ENCODE data around the gene CACNA1G. TPM values are rescaled to one million over a fixed set of nuclear protein-coding genes. Genes with fewer than 3 reads are reported as not detected.

Gene CACNA1G
- total and polyA plus RNA-seq, 4 donors: under 0.01 to 0.14 (median 0.01) TPM; not detected in 1

DNA sequence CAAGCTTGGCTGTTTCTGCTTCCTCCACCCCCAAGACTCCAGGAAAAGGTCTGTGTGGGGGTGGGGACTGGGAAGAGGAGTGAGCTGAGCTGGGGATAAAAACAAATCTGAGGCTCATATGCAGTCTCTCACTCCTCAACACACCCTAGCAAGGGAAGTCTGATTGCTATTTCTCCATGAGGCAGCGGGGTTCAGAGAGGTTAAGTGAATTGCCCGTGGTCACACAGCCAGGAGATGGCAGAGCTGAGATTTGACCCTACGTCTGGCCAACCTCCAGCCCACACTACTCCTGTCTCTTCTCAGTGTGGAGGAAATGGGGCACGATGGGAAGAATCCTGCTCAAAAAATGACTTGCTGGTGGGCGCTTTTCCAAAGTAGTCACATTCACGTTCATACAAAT, 69.4 kb downstream of the CACNA1G start:
- DNase-seq (ENCODE audit: low spot score): no peak
- Histone ChIP-seq H3K9me3 (ENCODE audit: control insufficient read depth in 4 of 4, low read length in 3 of 4) (no peaks in the 10 kb centered on the region), H3K27ac (ENCODE audit: low read depth in 1 of 2, low read length in 2 of 2) (no peak overlapping the region), H3K4me3 (ENCODE audit: low read depth in 1 of 3, low read length in 3 of 3) (no peak overlapping the region), H3K27me3 (ENCODE audit: control insufficient read depth in 4 of 4, insufficient read depth in 4 of 4, low read length in 3 of 4) (no peaks in the 10 kb centered on the region), H3K4me1 (ENCODE audit: control insufficient read depth in 4 of 4, insufficient read depth in 4 of 4, low read length in 3 of 4) (peaks cover 5 to 27% (median 15%) of the 10 kb centered on the region in 4 donors), H3K36me3 (ENCODE audit: control insufficient read depth in 4 of 4, insufficient read depth in 3 of 4, low read depth in 1 of 4, low read length in 3 of 4) (no peaks in the 10 kb centered on the region), H3K9ac (ENCODE audit: low read depth in 1 of 2, low read length in 2 of 2) (no peak overlapping the region)
- WGBS: 65% methylated on average over 6 of the region's 6 CpGs
- TF ChIP-seq, protein P1, sequence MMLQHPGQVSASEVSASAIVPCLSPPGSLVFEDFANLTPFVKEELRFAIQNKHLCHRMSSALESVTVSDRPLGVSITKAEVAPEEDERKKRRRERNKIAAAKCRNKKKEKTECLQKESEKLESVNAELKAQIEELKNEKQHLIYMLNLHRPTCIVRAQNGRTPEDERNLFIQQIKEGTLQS (IDR thresholded peaks at IDR 0.05): no peak
- no peak for TF ChIP-seq FOXA1 (IDR thresholded peaks at IDR 0.05)
- TF ChIP-seq, protein P2, sequence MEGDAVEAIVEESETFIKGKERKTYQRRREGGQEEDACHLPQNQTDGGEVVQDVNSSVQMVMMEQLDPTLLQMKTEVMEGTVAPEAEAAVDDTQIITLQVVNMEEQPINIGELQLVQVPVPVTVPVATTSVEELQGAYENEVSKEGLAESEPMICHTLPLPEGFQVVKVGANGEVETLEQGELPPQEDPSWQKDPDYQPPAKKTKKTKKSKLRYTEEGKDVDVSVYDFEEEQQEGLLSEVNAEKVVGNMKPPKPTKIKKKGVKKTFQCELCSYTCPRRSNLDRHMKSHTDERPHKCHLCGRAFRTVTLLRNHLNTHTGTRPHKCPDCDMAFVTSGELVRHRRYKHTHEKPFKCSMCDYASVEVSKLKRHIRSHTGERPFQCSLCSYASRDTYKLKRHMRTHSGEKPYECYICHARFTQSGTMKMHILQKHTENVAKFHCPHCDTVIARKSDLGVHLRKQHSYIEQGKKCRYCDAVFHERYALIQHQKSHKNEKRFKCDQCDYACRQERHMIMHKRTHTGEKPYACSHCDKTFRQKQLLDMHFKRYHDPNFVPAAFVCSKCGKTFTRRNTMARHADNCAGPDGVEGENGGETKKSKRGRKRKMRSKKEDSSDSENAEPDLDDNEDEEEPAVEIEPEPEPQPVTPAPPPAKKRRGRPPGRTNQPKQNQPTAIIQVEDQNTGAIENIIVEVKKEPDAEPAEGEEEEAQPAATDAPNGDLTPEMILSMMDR (IDR thresholded peaks at IDR 0.05; ENCODE audit: low read depth, low read length, missing input control): no peak

DNA sequence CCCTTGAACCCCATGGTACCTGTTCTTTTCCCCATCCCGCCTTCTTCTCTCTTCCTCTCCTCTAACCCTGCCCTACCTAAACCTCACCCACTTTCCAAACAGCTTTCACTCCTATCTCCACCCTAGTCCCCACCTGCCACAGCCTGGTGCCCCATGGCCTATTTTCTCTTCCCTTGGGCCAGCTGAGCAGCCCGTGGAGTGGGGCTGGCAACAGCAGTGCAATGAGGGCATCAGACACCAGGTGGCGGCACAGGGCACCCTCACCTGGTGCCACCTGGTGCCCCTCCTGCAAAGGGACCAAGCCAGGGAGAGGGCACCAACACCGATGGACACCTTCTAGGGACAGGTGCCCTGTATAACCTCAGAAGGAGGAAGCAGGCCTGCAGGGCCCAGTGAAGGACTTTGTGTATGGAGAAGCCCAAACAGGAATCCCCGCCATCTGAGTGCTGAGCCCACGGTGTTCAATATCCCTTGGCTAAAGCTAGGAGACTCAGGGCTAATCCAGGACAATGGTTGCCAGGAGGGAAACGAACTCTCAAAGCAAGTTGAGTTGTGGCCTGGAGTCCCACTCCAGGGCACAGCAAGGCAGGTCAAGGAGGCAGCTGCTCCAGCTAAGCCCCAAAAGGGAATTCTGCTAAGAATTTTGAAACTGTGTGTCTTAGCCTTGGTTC, 70.1 kb downstream of the CACNA1G start:
- Histone ChIP-seq H3K4me1 (ENCODE audit: control insufficient read depth in 4 of 4, insufficient read depth in 4 of 4, low read length in 3 of 4) (peaks cover 5 to 27% (median 16%) of the 10 kb centered on the region in 4 donors), H3K27ac (ENCODE audit: low read depth in 1 of 2, low read length in 2 of 2) (no peak overlapping the region), H3K9me3 (ENCODE audit: control insufficient read depth in 4 of 4, low read length in 3 of 4) (no peaks in the 10 kb centered on the region), H3K36me3 (ENCODE audit: control insufficient read depth in 4 of 4, insufficient read depth in 3 of 4, low read depth in 1 of 4, low read length in 3 of 4) (no peaks in the 10 kb centered on the region), H3K27me3 (ENCODE audit: control insufficient read depth in 4 of 4, insufficient read depth in 4 of 4, low read length in 3 of 4) (no peaks in the 10 kb centered on the region), H3K4me3 (ENCODE audit: low read depth in 1 of 3, low read length in 3 of 3) (no peak overlapping the region), H3K9ac (ENCODE audit: low read depth in 1 of 2, low read length in 2 of 2) (peak overlapping the region in 1 of 2 donors; percentile 15)
- peak; percentile 55 for DNase-seq (ENCODE audit: low spot score)
- TF ChIP-seq HNF4A (conservative IDR thresholded peaks at IDR 0.05) (peak in 1 of 2 donors; percentile 21), RXRA (IDR thresholded peaks at IDR 0.05) (peak; percentile 54 to 67), FOXA2 (IDR thresholded peaks at IDR 0.05) (no peak), SP1 (IDR thresholded peaks at IDR 0.05) (peak; percentile 21), YY1 (IDR thresholded peaks at IDR 0.05) (no peak), RAD21 (IDR thresholded peaks at IDR 0.05) (peak; percentile 89 to 96)
- TF ChIP-seq, protein P2 (IDR thresholded peaks at IDR 0.05; ENCODE audit: low read depth, low read length, missing input control): peak; percentile 91
- 45% methylated on average over 7 of the region's 7 CpGs for WGBS

DNA sequence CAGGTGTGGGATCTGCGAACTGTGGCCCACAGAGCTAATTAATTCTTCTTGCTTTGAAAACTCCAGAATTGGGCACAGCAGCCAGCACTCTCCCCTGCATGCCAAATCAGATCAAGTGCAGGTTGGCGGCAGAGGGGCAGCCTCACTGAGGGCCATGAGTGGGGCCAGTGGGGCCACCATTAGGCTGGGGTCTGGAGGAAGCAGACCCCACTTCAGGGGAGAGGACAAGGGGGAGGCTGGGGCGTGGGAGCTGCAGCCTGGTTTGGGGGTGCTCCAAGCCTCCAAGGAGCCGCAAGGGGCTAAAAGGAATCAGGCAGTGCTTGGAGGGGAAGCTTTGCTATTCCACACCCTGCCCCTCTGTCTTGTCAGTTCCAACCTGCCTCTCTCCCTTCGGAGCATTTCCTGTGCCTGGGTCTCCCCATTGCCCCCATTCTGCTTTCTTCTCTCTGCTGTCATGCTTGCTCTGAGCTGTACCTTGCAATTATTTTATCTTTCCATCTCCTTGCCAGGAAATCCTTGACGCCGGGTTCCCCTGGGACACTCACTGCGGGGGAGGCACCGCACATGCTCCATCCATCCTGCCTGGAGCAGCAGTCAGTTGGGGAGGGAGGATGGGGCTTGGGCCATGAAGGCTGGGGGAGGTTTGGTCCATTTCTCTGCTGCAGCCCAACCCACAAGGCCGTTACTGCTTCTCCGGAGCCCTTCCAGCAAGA, 70.8 kb downstream of the CACNA1G start:
- no peaks in the 10 kb centered on the region for H3K27me3 ChIP-seq (ENCODE audit: control insufficient read depth in 4 of 4, insufficient read depth in 4 of 4, low read length in 3 of 4)
- H3K36me3 ChIP-seq (ENCODE audit: control insufficient read depth in 4 of 4, insufficient read depth in 3 of 4, low read depth in 1 of 4, low read length in 3 of 4): no peaks in the 10 kb centered on the region
- no peak overlapping the region for H3K9ac ChIP-seq (ENCODE audit: low read depth in 1 of 2, low read length in 2 of 2)
- H3K9me3 ChIP-seq (ENCODE audit: control insufficient read depth in 4 of 4, low read length in 3 of 4): no peaks in the 10 kb centered on the region
- H3K4me3 ChIP-seq (ENCODE audit: low read depth in 1 of 3, low read length in 3 of 3): no peak overlapping the region
- H3K4me1 ChIP-seq (ENCODE audit: control insufficient read depth in 4 of 4, insufficient read depth in 4 of 4, low read length in 3 of 4): peaks cover 5 to 30% (median 19%) of the 10 kb centered on the region in 4 donors
- H3K27ac ChIP-seq (ENCODE audit: low read depth in 1 of 2, low read length in 2 of 2): no peak overlapping the region
- DNase-seq (ENCODE audit: low spot score): no peak
- 92% methylated on average over 11 of the region's 11 CpGs for WGBS
- TF ChIP-seq RAD21 (IDR thresholded peaks at IDR 0.05) (no peak), YY1 (IDR thresholded peaks at IDR 0.05) (no peak), SP1 (IDR thresholded peaks at IDR 0.05) (no peak), TAF1 (conservative IDR thresholded peaks at IDR 0.05) (no peak), RXRA (IDR thresholded peaks at IDR 0.05) (no peak), NR2F2 (IDR thresholded peaks at IDR 0.05) (no peak), FOXA1 (IDR thresholded peaks at IDR 0.05) (no peak), FOXA2 (IDR thresholded peaks at IDR 0.05) (no peak), EGR1 (IDR thresholded peaks at IDR 0.05; ENCODE audit: low read depth in 2 of 2) (no peak), JUND (IDR thresholded peaks at IDR 0.05) (no peak)
- TF ChIP-seq, protein P3, sequence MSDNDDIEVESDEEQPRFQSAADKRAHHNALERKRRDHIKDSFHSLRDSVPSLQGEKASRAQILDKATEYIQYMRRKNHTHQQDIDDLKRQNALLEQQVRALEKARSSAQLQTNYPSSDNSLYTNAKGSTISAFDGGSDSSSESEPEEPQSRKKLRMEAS (IDR thresholded peaks at IDR 0.05): no peak
- TF ChIP-seq, protein P2 (IDR thresholded peaks at IDR 0.05; ENCODE audit: low read depth, low read length, missing input control): no peak
- TF ChIP-seq, protein P1 (IDR thresholded peaks at IDR 0.05): no peak
- TF ChIP-seq, protein P4, sequence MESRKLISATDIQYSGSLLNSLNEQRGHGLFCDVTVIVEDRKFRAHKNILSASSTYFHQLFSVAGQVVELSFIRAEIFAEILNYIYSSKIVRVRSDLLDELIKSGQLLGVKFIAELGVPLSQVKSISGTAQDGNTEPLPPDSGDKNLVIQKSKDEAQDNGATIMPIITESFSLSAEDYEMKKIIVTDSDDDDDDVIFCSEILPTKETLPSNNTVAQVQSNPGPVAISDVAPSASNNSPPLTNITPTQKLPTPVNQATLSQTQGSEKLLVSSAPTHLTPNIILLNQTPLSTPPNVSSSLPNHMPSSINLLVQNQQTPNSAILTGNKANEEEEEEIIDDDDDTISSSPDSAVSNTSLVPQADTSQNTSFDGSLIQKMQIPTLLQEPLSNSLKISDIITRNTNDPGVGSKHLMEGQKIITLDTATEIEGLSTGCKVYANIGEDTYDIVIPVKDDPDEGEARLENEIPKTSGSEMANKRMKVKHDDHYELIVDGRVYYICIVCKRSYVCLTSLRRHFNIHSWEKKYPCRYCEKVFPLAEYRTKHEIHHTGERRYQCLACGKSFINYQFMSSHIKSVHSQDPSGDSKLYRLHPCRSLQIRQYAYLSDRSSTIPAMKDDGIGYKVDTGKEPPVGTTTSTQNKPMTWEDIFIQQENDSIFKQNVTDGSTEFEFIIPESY (IDR thresholded peaks at IDR 0.05): no peak

Measured in liver (tissue), 9 donors.